K562 (cell line): ENCODE measurements around the gene CTH. TPM values are rescaled to one million over a fixed set of nuclear protein-coding genes. Genes with fewer than 3 reads are reported as not detected.
A peak's percentile ranks its signal among the peaks of the same experiment; 100 is the strongest.

Experiments
- ATAC-seq: fragments of 200-7000 bp; cut with Tn5 transposase; 3 replicates; pipeline ENCODE4 v1.9.1; 2020; ENCODE audit warnings: moderate library complexity
- BruUV-seq: library from RNA; stranded (reverse); fragments of 400-500 nt; replicated peaks from 2 replicates; lab custom pipeline; 2021; lab: Mats Ljungman, UMichigan
- CTCF ChIA-PET: fragments of 300-600 bp; formaldehyde crosslinking; extraction: SDS; loops from one replicate; lab custom pipeline; 2021; ENCODE audit warnings: low intra/inter-chr PET ratio; lab: Yijun Ruan, JAX
- POLR2A ChIA-PET: fragments of 300-600, 350-650 bp; sonication (Branson Sonifier 250); formaldehyde crosslinking; extraction: SDS; loops from one replicate; lab custom pipeline; 2021; ENCODE audit warnings: antibody characterized with exemption, inconsistent platforms; lab: Yijun Ruan, JAX
- DNase-seq, 4 experiments: peaks; one replicate each; pipeline versions ENCODE4 v3.0.0 to v3.0.0-alpha.2; 2011 to 2018; ENCODE audit warnings: low spot score in 3 of 4, mixed read lengths in 3 of 4; ENCODE audit errors: extremely low read depth in 1 of 4
- FAIRE-seq: peaks from 2 replicates; lab custom pipeline; 2011; peaks lifted over from hg19 to GRCh38; lab: Jason Lieb, UNC
- H2AFZ ChIP-seq: 2 replicates; pipeline ENCODE4 v1.6.0; 2011; ENCODE audit warnings: low read depth, low read length, control low read depth, inconsistent platforms
- H3K27ac ChIP-seq: fragments of 200-600 bp; 3 replicates; pipeline ENCODE4 v1.8.0; 2011; ENCODE audit warnings: low read depth, mild to moderate bottlenecking, control low read depth, inconsistent platforms, low read length, moderate library complexity, mixed read lengths; ENCODE audit errors: extremely low read depth
- H3K27me3 ChIP-seq, 2 experiments: fragments of 300-600 bp in 1 of 2; 2 replicates in 1 of 2; 3 replicates in 1 of 2; pipeline versions ENCODE4 v1.6.0 to v1.8.0; 2011; ENCODE audit warnings: inconsistent platforms in 2 of 2, low read length in 2 of 2, mild to moderate bottlenecking in 1 of 2, mixed read lengths in 1 of 2, moderate library complexity in 1 of 2; ENCODE audit not compliant: control insufficient read depth in 2 of 2, insufficient read depth in 2 of 2
- H3K36me3 ChIP-seq: fragments of 300-600 bp; 3 replicates; pipeline ENCODE4 v1.8.0; 2011; ENCODE audit warnings: mild to moderate bottlenecking, low read length, inconsistent platforms; ENCODE audit not compliant: control insufficient read depth, insufficient read depth
- H3K4me1 ChIP-seq, 2 experiments: fragments of 200-600 bp in 1 of 2; replicated peaks in 1 of 2; 2 replicates in 1 of 2; 3 replicates in 1 of 2; pipeline versions ENCODE4 v1.5.1 to v1.8.0; 2011; ENCODE audit warnings: inconsistent platforms in 2 of 2, low read length in 2 of 2, mild to moderate bottlenecking in 1 of 2, mixed read lengths in 1 of 2, moderate library complexity in 1 of 2; ENCODE audit not compliant: control insufficient read depth in 2 of 2, insufficient read depth in 2 of 2
- H3K4me2 ChIP-seq: 2 replicates; pipeline ENCODE4 v1.6.1; 2011; ENCODE audit warnings: low read length, control low read depth, inconsistent platforms, mixed read lengths; ENCODE audit not compliant: insufficient read depth
- H3K4me3 ChIP-seq: fragments of 200-600 bp; sonication (generic), shearing (Covaris generic); 2 replicates; pipeline ENCODE4 v1.5.1; 2016; ENCODE audit warnings: control low read depth, inconsistent platforms
- H3K79me2 ChIP-seq: fragments of 200-600 bp; 3 replicates; pipeline ENCODE4 v1.8.0; 2011; ENCODE audit warnings: low read length, inconsistent platforms; ENCODE audit not compliant: control insufficient read depth, insufficient read depth
- H3K9ac ChIP-seq, 2 experiments: 2 replicates each; pipeline versions ENCODE4 v1.6.0 to v1.6.1; 2011; ENCODE audit warnings: low read depth in 2 of 2, low read length in 2 of 2, control low read depth in 1 of 2, inconsistent platforms in 1 of 2, mild to moderate bottlenecking in 1 of 2, mixed read lengths in 1 of 2; ENCODE audit not compliant: insufficient read depth in 1 of 2
- H3K9me1 ChIP-seq: one replicate; pipeline ENCODE4 v1.6.0; 2011; ENCODE audit warnings: inconsistent platforms, mild to moderate bottlenecking, low read length, moderate library complexity; ENCODE audit not compliant: control insufficient read depth, insufficient read depth
- H3K9me3 ChIP-seq: replicated peaks from 2 replicates; pipeline ENCODE4 v1.5.1; 2011; ENCODE audit warnings: low read depth, low read length, inconsistent platforms; ENCODE audit not compliant: control insufficient read depth, insufficient read depth
- H4K20me1 ChIP-seq: replicated peaks from 2 replicates; pipeline ENCODE4 v1.6.1; 2011; ENCODE audit warnings: low read length, inconsistent platforms, mixed read lengths; ENCODE audit not compliant: control insufficient read depth, insufficient read depth
- ARHGAP35 ChIP-seq: fragments of 450-650 bp; IDR thresholded peaks from 2 replicates; pipeline ENCODE4 v1.6.1; 2018; ENCODE audit not compliant: partially characterized antibody
- ATF1 ChIP-seq, 2 experiments: fragments of 450-650 bp in 1 of 2; IDR thresholded peaks; 2 replicates each; pipeline ENCODE4 v1.6.1; 2016; ENCODE audit warnings: missing compliant biosample characterization in 1 of 2, missing genetic modification characterization in 1 of 2
- BACH1 ChIP-seq: fragments of 200-800 bp; sonication (Bioruptor generic); IDR thresholded peaks from 2 replicates; pipeline ENCODE4 v1.6.1; 2016; ENCODE audit warnings: missing genetic modification characterization, missing compliant biosample characterization
- CEBPG ChIP-seq, 3 experiments: fragments of 200-800 bp in 1 of 3; sonication (Bioruptor generic) in 1 of 3; sonication (generic) in 1 of 3; formaldehyde crosslinking in 1 of 3; IDR thresholded peaks in 2 of 3; conservative IDR thresholded peaks in 1 of 3; 2 replicates each; pipeline versions ENCODE4 v1.6.1 to v1.8.0; 2016 to 2022; ENCODE audit warnings: missing compliant biosample characterization in 2 of 3, missing genetic modification characterization in 2 of 3, mild to moderate bottlenecking in 1 of 3, missing genetic modification reagents in 1 of 3
- ELF2 ChIP-seq: fragments of 250-450 bp; sonication (Bioruptor Pico); IDR thresholded peaks from 2 replicates; pipeline ENCODE4 v1.5.0; 2021; ENCODE audit warnings: mild to moderate bottlenecking
- FOS ChIP-seq: IDR thresholded peaks from 3 replicates; pipeline ENCODE4 v1.6.1; 2011; ENCODE audit not compliant: insufficient read length; ENCODE audit errors: extremely low read depth
- KDM2B ChIP-seq: fragments of 250-450 bp; sonication (Bioruptor Pico); IDR thresholded peaks from 2 replicates; pipeline ENCODE4 v1.8.0; 2021; ENCODE audit warnings: mild to moderate bottlenecking, moderate library complexity
- NFXL1 ChIP-seq: fragments of 450-650 bp; formaldehyde crosslinking; IDR thresholded peaks from 2 replicates; pipeline ENCODE4 v1.4.0; 2021; ENCODE audit warnings: mild to moderate bottlenecking
- NR4A1 ChIP-seq, 2 experiments: fragments of 250-450 bp in 1 of 2; fragments of 450-650 bp in 1 of 2; sonication (Bioruptor Pico) in 1 of 2; IDR thresholded peaks; 2 replicates each; pipeline versions ENCODE4 v1.4.0 to v1.6.1; 2016 to 2020; ENCODE audit warnings: mild to moderate bottlenecking in 2 of 2, missing compliant biosample characterization in 1 of 2, missing genetic modification characterization in 1 of 2, moderate library complexity in 1 of 2
- PTTG1 ChIP-seq: fragments of 450-650 bp; IDR thresholded peaks from 2 replicates; pipeline ENCODE4 v1.6.1; 2016; ENCODE audit warnings: low read depth, mild to moderate bottlenecking, missing genetic modification characterization, missing compliant biosample characterization
- RBM15 ChIP-seq: fragments of 200-400 bp; formaldehyde crosslinking; IDR thresholded peaks from 2 replicates; pipeline ENCODE4 v1.6.1; 2018; ENCODE audit warnings: mild to moderate bottlenecking, low read length, moderate library complexity; ENCODE audit not compliant: insufficient read depth
- RBM25 ChIP-seq: fragments of 200-400 bp; formaldehyde crosslinking; IDR thresholded peaks from 2 replicates; pipeline ENCODE4 v1.6.1; 2018; ENCODE audit warnings: low read length, low read depth, moderate library complexity; ENCODE audit not compliant: severe bottlenecking
- SMARCA4 ChIP-seq: fragments of 450-650 bp; IDR thresholded peaks from 2 replicates; pipeline ENCODE4 v1.6.1; 2016
- SMARCB1 ChIP-seq: IDR thresholded peaks from 2 replicates; pipeline ENCODE4 v1.6.1; 2011; ENCODE audit warnings: improper control_type of control experiment, low read depth; ENCODE audit not compliant: insufficient read length
- SMARCE1 ChIP-seq: fragments of 450-650 bp; IDR thresholded peaks from 2 replicates; pipeline ENCODE4 v1.7.1; 2016; ENCODE audit warnings: mild to moderate bottlenecking
- ZNF165 ChIP-seq: fragments of 250-450 bp; sonication (Bioruptor Pico); IDR thresholded peaks from 2 replicates; pipeline ENCODE4 v1.4.0; 2020; ENCODE audit warnings: borderline replicate concordance
- ZNF311 ChIP-seq: fragments of 250-450 bp; sonication (Bioruptor Pico); IDR thresholded peaks from 2 replicates; pipeline ENCODE4 v1.4.0; 2020; ENCODE audit warnings: mild to moderate bottlenecking, moderate library complexity
- ZNF780A ChIP-seq: fragments of 250-450 bp; sonication (Bioruptor Pico); IDR thresholded peaks from 2 replicates; pipeline ENCODE4 v1.5.0; 2021; ENCODE audit warnings: mild to moderate bottlenecking
- WGBS: fragments of 100-300 bp; shearing (Covaris generic); methylation state at CpG from one replicate; pipeline ENCODE4 v1.1.6; 2016; ENCODE audit warnings: low coverage, mixed read lengths; ENCODE audit not compliant: insufficient coverage; ENCODE audit errors: missing lambda C conversion rate; 5-methylcytosine and 5-hydroxymethylcytosine counted together
- in situ Hi-C: fragments of 300-500 bp; cut with MboI; formaldehyde crosslinking; loops from 4 replicates; pipeline ENCODE4 v1.15.0; 2018; ENCODE audit warnings: inconsistent platforms, mixed read lengths
- intact Hi-C: fragments of 100-400 bp; cut with micrococcal nuclease; formaldehyde crosslinking; loops from 2 replicates; pipeline ENCODE4 v1.14.2; 2022
- polyA plus RNA-seq, 8 experiments: library from polyadenylated mRNA; depleted of rRNA in 4 of 8; stranded (reverse) in 5 of 8; unstranded in 3 of 8; fragments of >200 nt; fragmentation: Nextera tagmentation in 2 of 8; fragmentation: Illumina TruSeq in 1 of 8; extraction: Ambion mirVana in 2 of 8; extraction: Trizol in 1 of 8; gene quantifications; 2 replicates each; pipeline versions ENCODE4 v1.2.1 to v1.2.3, GENCODE V29; 2011 to 2014; ENCODE audit warnings: inconsistent platforms in 1 of 8, missing spikeins in 1 of 8
- total RNA-seq, 7 experiments: library from RNA; depleted of rRNA in 6 of 7; stranded (reverse); fragments of >200 nt in 6 of 7; fragmentation: Illumina TruSeq in 2 of 7; extraction: Trizol in 2 of 7; gene quantifications; 2 replicates each; pipeline versions ENCODE4 v1.2.1 to v1.2.3, GENCODE V29; 2011 to 2021; ENCODE audit warnings: low replicate concordance in 1 of 7
- TF ChIP-seq, protein P1 (sequence below): fragments of 450-650 bp; IDR thresholded peaks from 2 replicates; pipeline ENCODE4 v1.6.1; 2017; ENCODE audit warnings: antibody characterized with exemption
- TF ChIP-seq, protein P2 (sequence below): fragments of 450-650 bp; formaldehyde crosslinking; IDR thresholded peaks from 2 replicates; pipeline ENCODE4 v1.4.0; 2020; ENCODE audit warnings: mild to moderate bottlenecking, moderate library complexity

CTH gene
- total and polyA plus RNA-seq, 9 of the 15 experiments (the other 6 are each of a cell fraction or from before 2014, with no cell fraction given): 8.0 to 54.4 (median 30.9) TPM

DNA sequence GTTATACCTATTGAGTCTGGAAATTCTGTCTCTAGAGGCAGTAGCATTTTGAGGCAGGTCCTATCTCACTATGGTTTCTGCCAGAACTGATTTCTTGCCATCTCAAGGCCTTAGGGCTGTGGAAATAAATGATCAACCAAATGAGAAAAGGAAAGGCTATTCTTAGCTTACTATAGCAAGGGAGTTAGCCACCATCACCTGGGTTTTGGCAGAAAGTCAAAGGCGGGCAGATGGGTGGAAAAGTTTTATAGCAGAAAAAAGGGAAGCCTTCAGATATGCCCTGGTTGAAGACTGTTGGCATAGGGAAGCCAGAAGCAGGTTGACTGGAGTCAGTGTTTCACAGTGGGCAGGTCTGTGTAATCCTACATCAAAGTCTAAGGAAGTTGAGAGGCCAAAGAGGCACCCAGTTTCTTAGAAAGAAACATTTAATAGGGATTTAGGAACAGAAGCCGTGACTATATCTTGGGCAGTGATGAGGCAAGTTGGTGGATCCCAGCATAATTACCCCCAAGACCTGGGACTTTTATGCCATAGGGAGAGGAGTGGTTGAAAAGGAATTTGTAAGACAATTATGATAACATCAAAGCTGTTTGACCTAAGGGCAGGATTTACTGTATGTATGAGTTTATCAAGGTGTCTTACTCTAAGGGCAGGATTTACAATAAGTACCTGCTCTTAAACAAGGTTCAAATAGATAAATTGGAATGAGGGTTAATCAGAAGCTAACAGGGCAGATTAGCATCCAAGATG, 29.7 kb downstream of the CTH start:
- in situ Hi-C loops: no loop called here
- ChIA-PET CTCF (no interaction called here), POLR2A (interaction anchor here (1.1 to 3.2 kb wide), 2 partner anchors 8 to 30 kb away, joined by 3 to 11 read pairs; no protein-coding TSS in a partner anchor)
- H3K4me2 ChIP-seq: no peak overlapping the region
- H3K9me3 ChIP-seq: no peaks in the 10 kb centered on the region
- H3K27me3 ChIP-seq: no peaks in the 10 kb centered on the region
- H3K9ac ChIP-seq: no peak overlapping the region
- WGBS: 86% methylated on average over 2 of the region's 2 CpGs
- H2AFZ ChIP-seq: no peak overlapping the region
- ATAC-seq: peak; percentile 18
- H3K36me3 ChIP-seq: peaks cover 21% of the 10 kb centered on the region; the same call in 2 of the 3 replicates
- H3K79me2 ChIP-seq: no peaks in the 10 kb centered on the region
- FAIRE-seq: no peak
- intact Hi-C loops: no loop called here
- no peak for DNase-seq
- H3K4me1 ChIP-seq: no peaks in the 10 kb centered on the region
- H4K20me1 ChIP-seq: no peaks in the 10 kb centered on the region
- BruUV-seq: no TSS peak
- no peaks in the 10 kb centered on the region for H3K9me1 ChIP-seq
- H3K4me3 ChIP-seq: no peak overlapping the region
- no peak overlapping the region for H3K27ac ChIP-seq
- 0 out of 2 replicates have a peak, but pooled peaks have one; percentile 16 for TF ChIP-seq PTTG1
- TF ChIP-seq NR4A1 (CRISPR knock-in tag; IDR thresholded peaks at IDR 0.05): no peak
- 0 out of 2 replicates have a peak, but pooled peaks have one; percentile 36 for TF ChIP-seq NR4A1 (tag; IDR thresholded peaks at IDR 0.05)
- TF ChIP-seq RBM25: no peak
- peak; percentile 57; the same call in 1 of the 2 replicates for TF ChIP-seq ZNF311 (CRISPR knock-in tag)
- TF ChIP-seq ELF2 (CRISPR knock-in tag): no peak
- TF ChIP-seq RBM15: no peak
- no peak for TF ChIP-seq SMARCE1
- no peak for TF ChIP-seq SMARCB1
- no peak for TF ChIP-seq ZNF780A (CRISPR knock-in tag)
- no peak for TF ChIP-seq KDM2B (CRISPR knock-in tag)
- no peak for TF ChIP-seq FOS
- no peak for TF ChIP-seq BACH1 (tag)
- TF ChIP-seq CEBPG (CRISPR knock-in tag; IDR thresholded peaks at IDR 0.05): no peak
- TF ChIP-seq CEBPG (tag; conservative IDR thresholded peaks at IDR 0.05 in 1 of 2, IDR thresholded peaks at IDR 0.05 in 1 of 2): no peak
- TF ChIP-seq ARHGAP35: no peak
- TF ChIP-seq ATF1 (CRISPR knock-in tag; IDR thresholded peaks at IDR 0.05): no peak
- no peak for TF ChIP-seq ATF1 (tag; IDR thresholded peaks at IDR 0.05)
- no peak for TF ChIP-seq NFXL1 (CRISPR knock-in tag)
- no peak for TF ChIP-seq ZNF165 (CRISPR knock-in tag)
- TF ChIP-seq SMARCA4: no peak
- TF ChIP-seq, protein P1, sequence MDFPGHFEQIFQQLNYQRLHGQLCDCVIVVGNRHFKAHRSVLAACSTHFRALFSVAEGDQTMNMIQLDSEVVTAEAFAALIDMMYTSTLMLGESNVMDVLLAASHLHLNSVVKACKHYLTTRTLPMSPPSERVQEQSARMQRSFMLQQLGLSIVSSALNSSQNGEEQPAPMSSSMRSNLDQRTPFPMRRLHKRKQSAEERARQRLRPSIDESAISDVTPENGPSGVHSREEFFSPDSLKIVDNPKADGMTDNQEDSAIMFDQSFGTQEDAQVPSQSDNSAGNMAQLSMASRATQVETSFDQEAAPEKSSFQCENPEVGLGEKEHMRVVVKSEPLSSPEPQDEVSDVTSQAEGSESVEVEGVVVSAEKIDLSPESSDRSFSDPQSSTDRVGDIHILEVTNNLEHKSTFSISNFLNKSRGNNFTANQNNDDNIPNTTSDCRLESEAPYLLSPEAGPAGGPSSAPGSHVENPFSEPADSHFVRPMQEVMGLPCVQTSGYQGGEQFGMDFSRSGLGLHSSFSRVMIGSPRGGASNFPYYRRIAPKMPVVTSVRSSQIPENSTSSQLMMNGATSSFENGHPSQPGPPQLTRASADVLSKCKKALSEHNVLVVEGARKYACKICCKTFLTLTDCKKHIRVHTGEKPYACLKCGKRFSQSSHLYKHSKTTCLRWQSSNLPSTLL: no peak
- TF ChIP-seq, protein P2, sequence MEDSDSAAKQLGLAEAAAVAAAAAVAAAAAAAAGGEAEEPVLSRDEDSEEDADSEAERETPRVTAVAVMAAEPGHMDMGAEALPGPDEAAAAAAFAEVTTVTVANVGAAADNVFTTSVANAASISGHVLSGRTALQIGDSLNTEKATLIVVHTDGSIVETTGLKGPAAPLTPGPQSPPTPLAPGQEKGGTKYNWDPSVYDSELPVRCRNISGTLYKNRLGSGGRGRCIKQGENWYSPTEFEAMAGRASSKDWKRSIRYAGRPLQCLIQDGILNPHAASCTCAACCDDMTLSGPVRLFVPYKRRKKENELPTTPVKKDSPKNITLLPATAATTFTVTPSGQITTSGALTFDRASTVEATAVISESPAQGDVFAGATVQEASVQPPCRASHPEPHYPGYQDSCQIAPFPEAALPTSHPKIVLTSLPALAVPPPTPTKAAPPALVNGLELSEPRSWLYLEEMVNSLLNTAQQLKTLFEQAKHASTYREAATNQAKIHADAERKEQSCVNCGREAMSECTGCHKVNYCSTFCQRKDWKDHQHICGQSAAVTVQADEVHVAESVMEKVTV (CRISPR knock-in tag): no peak
